Measurements from ENCODE around the gene RCC2. TPM values are rescaled to one million over a fixed set of nuclear protein-coding genes. Genes with fewer than 3 reads are reported as not detected.
"Not testable (repeated sequence)": the region's sequence is repeated elsewhere in the genome, so short reads cannot be mapped to it uniquely, and the experiment has no call there.

Gene RCC2
- total and polyA plus RNA-seq, 2 donors (not counting 3 experiments of a cell fraction or from before 2014, with no cell fraction given) = 137 to 166 TPM

- H3K9me3 ChIP-seq (replicated peaks; ENCODE audit: control insufficient read depth, insufficient read depth, low read length) = no peaks in the 10 kb centered on the region
- CTCF ChIA-PET = interaction anchor here (0.7 to 2.0 kb wide), 3 partner anchors 8 to 43 kb away, joined by 4 to 10 read pairs (median 5); no protein-coding TSS in a partner anchor
- BruUV-seq (replicated peaks) = no TSS peak
- POLR2A ChIA-PET = no interaction called here
- no peak overlapping the region for H3K27ac ChIP-seq (ENCODE audit: insufficient read depth, low read depth, low read length)
- H3K9me1 ChIP-seq (replicated peaks; ENCODE audit: control insufficient read depth, extremely low read depth, insufficient read depth, low read length) = no peaks in the 10 kb centered on the region
- H3K9ac ChIP-seq (replicated peaks; ENCODE audit: extremely low read depth, insufficient read depth, low read length) = no peak overlapping the region
- H3K4me2 ChIP-seq (ENCODE audit: insufficient read depth, low read length) = no peak overlapping the region
- no peak for FAIRE-seq
- DNase-seq (ENCODE audit: low read depth, low spot score) = no peak
- dilution Hi-C loops (cut with MboI; ENCODE audit: extremely low pct_ligation_motif_present, low sequenced_read_pairs) = no loop called here
- H3K36me3 ChIP-seq (ENCODE audit: control insufficient read depth in 2 of 2, extremely low read depth in 1 of 2, insufficient read depth in 2 of 2, low read length in 2 of 2) = no peaks in the 10 kb centered on the region
- peak; percentile 20 to 42 for TF ChIP-seq CTCF (IDR thresholded peaks at IDR 0.05; ENCODE audit: extremely low read depth in 1 of 2, insufficient read depth in 1 of 2, low read depth in 1 of 2, low read length in 2 of 2)
- no peak for TF ChIP-seq POLR2A (IDR thresholded peaks at IDR 0.05; ENCODE audit: low read depth, low read length)
- no peaks in the 10 kb centered on the region for H3K79me2 ChIP-seq (ENCODE audit: control insufficient read depth, insufficient read depth, low read length)
- H3K4me1 ChIP-seq (ENCODE audit: control insufficient read depth, extremely low read depth, insufficient read depth, low read length) = no peaks in the 10 kb centered on the region
- no peaks in the 10 kb centered on the region for H4K20me1 ChIP-seq (replicated peaks; ENCODE audit: control insufficient read depth, extremely low read depth, insufficient read depth, low read length)
- no peaks in the 10 kb centered on the region for H3K27me3 ChIP-seq (ENCODE audit: control insufficient read depth in 2 of 2, insufficient read depth in 2 of 2, low read length in 2 of 2)
- H3K4me3 ChIP-seq (replicated peaks in 1 of 3; ENCODE audit: insufficient read depth in 1 of 3, low read depth in 1 of 3, low read length in 3 of 3) = no peak overlapping the region
- intact Hi-C loops (cut with micrococcal nuclease) = loop anchor here (1.0 kb wide), 1 partner anchor 65 kb away; no protein-coding TSS in a partner anchor
- no peak overlapping the region for H2AFZ ChIP-seq (ENCODE audit: low read depth, low read length)
Observed at GRCh38 chr1:17485281-17485680, 45.8 kb upstream of the RCC2 start.

GRCh38 chr1:17481981-17482380 is 42.5 kb upstream of the RCC2 start:
- H3K27me3 ChIP-seq (ENCODE audit: control insufficient read depth in 2 of 2, insufficient read depth in 2 of 2, low read length in 2 of 2); H3K27ac ChIP-seq (ENCODE audit: insufficient read depth, low read depth, low read length); dilution Hi-C loops (cut with MboI; ENCODE audit: extremely low pct_ligation_motif_present, low sequenced_read_pairs); H2AFZ ChIP-seq (ENCODE audit: low read depth, low read length); H3K9me1 ChIP-seq (replicated peaks; ENCODE audit: control insufficient read depth, extremely low read depth, insufficient read depth, low read length); DNase-seq (ENCODE audit: low read depth, low spot score); POLR2A ChIA-PET; H3K4me1 ChIP-seq (ENCODE audit: control insufficient read depth, extremely low read depth, insufficient read depth, low read length); H3K9ac ChIP-seq (replicated peaks; ENCODE audit: extremely low read depth, insufficient read depth, low read length); BruUV-seq (replicated peaks); H3K4me3 ChIP-seq (replicated peaks in 1 of 3; ENCODE audit: insufficient read depth in 1 of 3, low read depth in 1 of 3, low read length in 3 of 3); intact Hi-C loops (cut with micrococcal nuclease); H3K9me3 ChIP-seq (replicated peaks; ENCODE audit: control insufficient read depth, insufficient read depth, low read length); H3K79me2 ChIP-seq (ENCODE audit: control insufficient read depth, insufficient read depth, low read length); H4K20me1 ChIP-seq (replicated peaks; ENCODE audit: control insufficient read depth, extremely low read depth, insufficient read depth, low read length); H3K4me2 ChIP-seq (ENCODE audit: insufficient read depth, low read length); FAIRE-seq; H3K36me3 ChIP-seq (ENCODE audit: control insufficient read depth in 2 of 2, extremely low read depth in 1 of 2, insufficient read depth in 2 of 2, low read length in 2 of 2): not testable (repeated sequence)
- CTCF ChIA-PET = interaction anchor here (1.8 kb wide), 1 partner anchor 12 kb away, joined by 4 read pairs; no protein-coding TSS in a partner anchor
